Activated CD4-positive, alpha-beta memory T cell treated with anti-CD3 and anti-CD28 coated beads for 36 hours (primary cell): ENCODE data around the gene HADHB. TPM values are rescaled to one million over a fixed set of nuclear protein-coding genes. Genes with fewer than 3 reads are reported as not detected.
"Not testable (repeated sequence)": the region's sequence is repeated elsewhere in the genome, so short reads cannot be mapped to it uniquely, and the experiment has no call there.

ENCODE experiments used
- CTCF ChIA-PET: fragments of 350-600 bp; sonication (Branson Sonifier 250); formaldehyde crosslinking; loops from one replicate; lab custom pipeline; 2021; ENCODE audit warnings: antibody characterized with exemption, inconsistent platforms; lab: Charles Lee
- POLR2A ChIA-PET: fragments of 350-600 bp; sonication (Branson Sonifier 250); formaldehyde crosslinking; loops from one replicate; lab custom pipeline; 2021; ENCODE audit warnings: antibody characterized with exemption; lab: Charles Lee
- DNase-seq: peaks from one replicate; pipeline ENCODE4 v3.0.0-alpha.2; 2020
- H3K27ac Mint-ChIP-seq: one replicate; pipeline ENCODE4 v1.8.0; 2021; ENCODE audit warnings: mixed read lengths
- H3K27me3 Mint-ChIP-seq: one replicate; pipeline ENCODE4 v1.8.0; 2021; ENCODE audit warnings: mixed read lengths
- H3K36me3 Mint-ChIP-seq: one replicate; pipeline ENCODE4 v1.8.0; 2021; ENCODE audit warnings: mixed read lengths
- H3K4me1 Mint-ChIP-seq: one replicate; pipeline ENCODE4 v1.8.0; 2021; ENCODE audit warnings: low read depth, mixed read lengths
- H3K4me3 Mint-ChIP-seq: one replicate; pipeline ENCODE4 v1.8.0; 2021; ENCODE audit warnings: mild to moderate bottlenecking, mixed read lengths
- H3K9me3 Mint-ChIP-seq: one replicate; pipeline ENCODE4 v1.8.0; 2021; ENCODE audit warnings: mixed read lengths
- intact Hi-C: fragments of 100-400 bp; cut with micrococcal nuclease; formaldehyde crosslinking; loops from one replicate; pipeline ENCODE4 v1.15.1; 2023
- total RNA-seq, 2 experiments: library from RNA; stranded (reverse); gene quantifications; one replicate each; pipeline ENCODE4 v1.2.3, GENCODE V29; 2021

HADHB gene
- total RNA-seq, 2 experiments from 2014 or later, result 73.8 to 78.1 TPM

DNA sequence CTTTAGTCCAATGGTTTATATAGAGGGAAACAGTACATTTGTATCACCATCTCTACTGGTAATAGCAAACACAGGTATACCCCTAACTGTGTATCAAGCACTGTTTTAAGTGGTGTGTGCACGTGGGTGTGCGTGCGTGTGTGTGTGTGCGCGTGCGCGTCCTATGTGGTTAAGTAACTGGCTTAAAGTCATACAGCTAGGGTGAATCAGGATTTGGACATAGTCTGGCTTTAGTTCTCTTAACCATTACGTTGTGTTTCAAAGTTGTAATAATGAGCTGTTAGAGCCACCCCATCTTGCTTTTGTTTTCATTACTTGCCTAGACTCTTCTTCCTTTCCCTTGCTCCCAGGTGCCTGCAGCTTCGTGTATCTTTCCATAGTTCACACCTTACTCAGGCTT, 2.1 kb downstream of the HADHB start:
- peaks cover 10% of the 10 kb centered on the region for H3K36me3 Mint-ChIP-seq
- peak overlapping the region; percentile 9 for H3K4me3 Mint-ChIP-seq
- DNase-seq, result peak; percentile 33
- intact Hi-C loops, result loop anchor here (5.0 to 10.0 kb wide), 2 partner anchors 50 to 212 kb away; partner anchors contain the start of gene RAB10
- no peak overlapping the region for H3K27ac Mint-ChIP-seq
- H3K27me3 Mint-ChIP-seq, result no peaks in the 10 kb centered on the region
- ChIA-PET CTCF (interaction anchor here (1.5 kb wide), 1 partner anchor 83 kb away, joined by 7 read pairs; no protein-coding TSS in a partner anchor), POLR2A (no interaction called here)
- H3K9me3 Mint-ChIP-seq, result no peaks in the 10 kb centered on the region
- peaks cover 43% of the 10 kb centered on the region for H3K4me1 Mint-ChIP-seq

DNA sequence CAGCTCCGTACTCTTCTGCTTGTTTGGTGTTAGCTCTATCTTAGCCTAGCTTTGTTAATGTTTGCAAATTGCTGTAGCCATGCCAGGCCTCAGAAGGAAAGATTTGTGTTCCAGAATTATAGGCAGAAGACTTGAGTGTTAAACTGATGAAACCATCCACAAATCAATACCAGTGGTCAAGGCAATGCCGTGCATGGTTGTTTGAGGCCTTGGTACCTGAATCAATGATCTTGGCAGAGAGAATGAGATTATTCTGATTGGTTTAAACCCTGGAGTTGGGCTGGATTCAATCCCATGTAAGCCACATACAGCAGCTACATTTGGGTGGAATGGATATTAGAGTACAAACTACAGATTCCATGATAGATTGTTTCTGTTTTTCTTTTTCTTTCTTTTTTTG, 4.9 kb downstream of the HADHB start:
- no peak overlapping the region for H3K27ac Mint-ChIP-seq
- no peaks in the 10 kb centered on the region for H3K9me3 Mint-ChIP-seq
- ChIA-PET CTCF (no interaction called here), POLR2A (no interaction called here)
- no peaks in the 10 kb centered on the region for H3K27me3 Mint-ChIP-seq
- no peak for DNase-seq
- intact Hi-C loops, result loop anchor here (5.0 to 10.0 kb wide), 2 partner anchors 52 to 215 kb away; partner anchors contain the start of gene RAB10
- H3K4me3 Mint-ChIP-seq, result no peak overlapping the region
- peaks cover 6% of the 10 kb centered on the region for H3K36me3 Mint-ChIP-seq
- H3K4me1 Mint-ChIP-seq, result peaks cover 36% of the 10 kb centered on the region

DNA sequence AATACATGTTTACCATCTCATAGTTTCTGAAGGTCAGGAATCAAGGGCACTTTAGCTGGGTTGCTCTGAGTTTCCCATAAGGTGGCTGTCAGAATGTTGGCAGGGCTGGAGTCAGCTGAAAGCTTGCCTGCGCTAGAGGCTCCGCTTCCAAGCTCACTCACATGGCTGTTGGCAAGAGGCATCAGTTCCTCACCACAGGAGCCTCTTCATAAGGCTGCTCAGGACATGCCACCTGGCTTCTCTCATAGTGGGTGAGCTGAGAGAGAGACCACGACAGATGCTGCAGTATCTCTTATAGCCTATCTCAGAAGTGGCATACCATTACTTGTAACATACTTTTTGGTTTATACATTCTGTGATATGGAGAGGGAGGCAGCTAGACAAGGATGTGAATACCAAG, 7.2 kb downstream of the HADHB start:
- no peak overlapping the region for H3K27ac Mint-ChIP-seq
- DNase-seq, result no peak
- H3K27me3 Mint-ChIP-seq, result no peaks in the 10 kb centered on the region
- H3K9me3 Mint-ChIP-seq, result no peaks in the 10 kb centered on the region
- no peak overlapping the region for H3K4me3 Mint-ChIP-seq
- ChIA-PET CTCF (no interaction called here), POLR2A (no interaction called here)
- intact Hi-C loops, result no loop called here
- H3K36me3 Mint-ChIP-seq, result peaks cover 1% of the 10 kb centered on the region
- peaks cover 20% of the 10 kb centered on the region for H3K4me1 Mint-ChIP-seq

DNA sequence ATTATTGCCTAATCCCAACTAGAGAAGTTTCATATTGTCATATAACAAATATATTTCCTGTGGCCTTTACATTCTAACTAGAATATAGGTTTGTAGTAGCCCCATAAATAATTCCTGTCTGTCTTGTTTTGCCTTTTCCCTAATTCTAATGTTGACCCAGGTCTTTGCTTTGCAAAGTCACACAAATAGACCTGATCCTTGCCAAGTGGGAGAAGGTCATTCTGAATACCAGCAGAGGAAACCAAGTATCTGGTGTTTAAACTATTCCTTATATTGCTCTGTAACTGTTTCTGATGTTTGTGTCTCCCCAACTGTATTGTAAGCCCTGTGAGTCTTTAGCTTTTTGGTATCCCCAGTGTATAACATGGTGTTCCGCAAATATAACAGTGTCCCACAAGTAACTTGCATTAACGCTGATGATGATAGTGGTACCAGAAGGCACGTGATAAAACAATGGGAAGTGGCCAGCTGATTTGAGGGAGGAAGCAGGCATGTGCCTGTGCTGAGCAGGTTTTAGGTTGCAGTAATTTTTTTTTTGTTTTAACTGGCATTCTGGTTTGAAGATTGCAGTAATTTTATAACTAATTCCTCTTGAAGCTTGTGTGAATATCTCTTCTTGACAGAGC, 11.1 kb downstream of the HADHB start:
- POLR2A ChIA-PET, result no interaction called here
- intact Hi-C loops, result no loop called here
- H3K36me3 Mint-ChIP-seq, result peaks cover 19% of the 10 kb centered on the region
- no peak overlapping the region for H3K27ac Mint-ChIP-seq
- no peak for DNase-seq
- H3K27me3 Mint-ChIP-seq, result no peaks in the 10 kb centered on the region
- CTCF ChIA-PET, result no interaction called here
- H3K4me3 Mint-ChIP-seq, result no peak overlapping the region
- H3K4me1 Mint-ChIP-seq, result peaks cover 12% of the 10 kb centered on the region
- no peaks in the 10 kb centered on the region for H3K9me3 Mint-ChIP-seq

DNA sequence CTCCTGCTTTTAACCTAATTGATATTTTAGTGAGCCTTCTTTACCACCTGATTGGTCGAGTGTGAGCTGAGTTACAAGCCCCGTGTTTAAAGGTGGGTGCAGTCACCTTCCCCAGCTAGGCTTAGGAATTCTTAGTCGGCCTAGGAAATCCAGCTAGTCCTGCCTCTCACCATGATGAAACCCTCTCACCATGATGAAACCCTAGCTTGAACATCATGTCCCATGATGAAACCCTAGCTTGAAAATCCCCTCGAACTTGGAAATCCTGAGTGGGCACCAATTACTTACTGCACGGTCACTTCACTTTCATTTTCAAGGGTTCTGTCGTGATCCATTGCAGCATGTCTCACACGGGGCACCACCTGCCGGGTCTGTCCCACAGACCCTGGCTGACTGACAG, 14.1 kb downstream of the HADHB start:
- H3K4me1 Mint-ChIP-seq, intact Hi-C loops, H3K4me3 Mint-ChIP-seq, DNase-seq, H3K27me3 Mint-ChIP-seq, CTCF ChIA-PET, H3K27ac Mint-ChIP-seq, H3K9me3 Mint-ChIP-seq: not testable (repeated sequence)
- peaks cover 23% of the 10 kb centered on the region for H3K36me3 Mint-ChIP-seq
- POLR2A ChIA-PET, result interaction anchor here (0.6 kb wide), 1 partner anchor 73 kb away, joined by 4 read pairs; no protein-coding TSS in a partner anchor

DNA sequence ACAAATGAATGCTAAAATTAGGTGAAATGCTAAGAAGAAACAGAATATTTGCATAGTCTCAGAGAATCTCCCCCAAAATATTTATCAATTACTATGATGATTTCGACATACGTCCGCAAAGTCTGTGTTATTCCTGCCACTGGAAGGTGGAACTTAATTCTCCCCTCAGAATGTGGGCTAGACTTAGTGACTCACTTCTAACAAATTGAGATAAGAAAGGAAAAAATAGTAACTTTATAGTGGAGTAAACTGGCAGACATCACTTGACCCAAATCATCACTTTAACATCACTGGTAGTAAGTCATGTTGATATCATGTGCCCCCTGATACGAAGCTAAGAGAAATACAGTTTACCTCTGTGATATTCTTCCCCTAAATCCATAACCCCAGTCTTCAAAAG, 23.5 kb downstream of the HADHB start:
- ChIA-PET POLR2A (no interaction called here), CTCF (no interaction called here)
- H3K27ac Mint-ChIP-seq, result no peak overlapping the region
- peaks cover 14% of the 10 kb centered on the region for H3K4me1 Mint-ChIP-seq
- peaks cover 14% of the 10 kb centered on the region for H3K36me3 Mint-ChIP-seq
- intact Hi-C loops, result no loop called here
- DNase-seq, result no peak
- no peaks in the 10 kb centered on the region for H3K9me3 Mint-ChIP-seq
- no peaks in the 10 kb centered on the region for H3K27me3 Mint-ChIP-seq
- H3K4me3 Mint-ChIP-seq, result no peak overlapping the region

DNA sequence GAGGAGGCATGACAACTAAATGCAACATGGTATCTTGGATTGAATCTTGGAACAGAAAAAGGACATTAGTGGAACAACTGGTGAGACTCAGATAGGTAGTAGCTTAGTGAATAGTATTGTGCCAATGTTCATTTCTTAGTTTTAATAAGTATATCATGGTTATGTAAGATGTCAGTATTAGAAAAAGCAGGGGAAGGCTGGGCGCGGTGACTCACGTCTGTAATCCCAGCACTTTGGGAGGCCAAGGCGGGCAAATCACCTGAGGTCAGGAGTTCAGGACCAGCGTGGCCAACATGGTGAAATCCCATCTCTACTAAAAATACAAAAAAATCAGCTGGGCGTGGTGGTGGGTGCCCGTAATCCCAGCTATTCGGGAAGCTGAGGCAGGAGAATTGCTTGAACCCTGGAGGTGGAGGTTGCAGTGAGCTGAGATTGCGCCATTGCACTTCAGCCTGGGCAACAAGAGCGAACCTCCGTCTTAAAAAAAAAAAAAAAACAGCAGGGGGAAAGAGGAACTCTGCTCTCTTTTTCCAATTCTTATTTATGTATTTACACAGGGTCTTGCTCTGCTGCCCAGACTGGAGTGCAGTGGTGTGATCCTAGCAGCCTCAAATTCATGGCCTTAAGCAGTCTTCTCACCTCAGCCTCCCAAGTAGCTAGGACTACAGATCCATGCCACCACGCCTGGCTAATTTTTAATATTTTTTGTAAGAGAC, 24.1 kb downstream of the HADHB start:
- CTCF ChIA-PET, DNase-seq, H3K27ac Mint-ChIP-seq, H3K27me3 Mint-ChIP-seq, H3K4me3 Mint-ChIP-seq, H3K9me3 Mint-ChIP-seq, POLR2A ChIA-PET, intact Hi-C loops: not testable (repeated sequence)
- peaks cover 13% of the 10 kb centered on the region for H3K36me3 Mint-ChIP-seq
- H3K4me1 Mint-ChIP-seq, result peaks cover 17% of the 10 kb centered on the region

DNA sequence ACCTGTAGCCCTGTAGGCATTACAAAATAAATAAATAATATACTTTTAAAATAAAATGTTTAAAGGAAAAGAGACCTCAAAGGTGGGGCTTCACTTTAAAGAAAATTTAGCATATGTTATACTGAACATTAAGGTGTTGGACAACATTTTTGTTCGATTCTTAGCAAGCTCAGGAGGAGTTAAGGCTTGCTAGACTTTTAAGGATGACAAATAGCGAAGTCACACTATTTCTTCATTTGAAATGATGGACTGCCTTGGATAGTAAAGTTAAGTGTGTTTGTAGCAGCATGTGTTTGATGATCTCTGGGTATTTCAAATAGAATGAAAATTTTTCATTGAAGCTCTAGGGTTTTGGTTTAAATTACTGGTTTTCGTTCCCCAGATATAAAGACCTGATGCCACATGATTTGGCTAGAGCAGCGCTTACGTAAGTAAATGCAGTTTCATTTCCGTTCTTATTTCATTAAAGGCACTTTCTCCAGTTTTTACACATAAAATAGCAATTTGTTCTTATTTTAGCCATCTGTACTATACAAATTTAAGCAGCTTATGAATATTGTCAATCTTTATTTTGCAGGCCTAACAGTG, 24.9 kb downstream of the HADHB start:
- Mint-ChIP-seq H3K27ac (no peak overlapping the region), H3K36me3 (peaks cover 11% of the 10 kb centered on the region), H3K27me3 (no peaks in the 10 kb centered on the region), H3K9me3 (no peaks in the 10 kb centered on the region), H3K4me3 (no peak overlapping the region), H3K4me1 (peaks cover 17% of the 10 kb centered on the region)
- intact Hi-C loops, result no loop called here
- CTCF ChIA-PET, result no interaction called here
- POLR2A ChIA-PET, result interaction anchor here (0.6 kb wide), 1 partner anchor 768 kb away, joined by 3 read pairs; no protein-coding TSS in a partner anchor
- no peak for DNase-seq

DNA sequence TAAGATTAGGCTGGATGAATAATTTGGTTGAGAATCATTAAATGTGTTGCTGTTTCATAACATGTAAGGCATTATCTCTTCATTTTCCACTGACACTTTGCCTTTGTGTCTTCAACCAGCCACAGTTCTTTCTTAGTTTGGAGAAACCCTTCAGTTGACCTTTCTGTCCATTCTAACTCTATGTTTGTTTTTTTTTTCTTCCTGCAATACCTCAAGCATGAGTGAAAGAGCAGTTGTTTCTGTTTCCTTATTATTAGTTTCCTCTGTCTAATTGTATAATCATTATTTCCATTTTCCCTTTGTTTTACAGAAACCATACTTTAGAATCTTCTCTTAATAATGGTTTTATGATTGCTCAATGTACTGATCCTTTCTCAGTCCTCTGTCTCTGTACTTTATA, 25.6 kb downstream of the HADHB start:
- Mint-ChIP-seq H3K36me3 (peaks cover 11% of the 10 kb centered on the region), H3K9me3 (no peaks in the 10 kb centered on the region), H3K27me3 (no peaks in the 10 kb centered on the region), H3K4me3 (no peak overlapping the region), H3K27ac (peak overlapping the region; percentile 59), H3K4me1 (peaks cover 17% of the 10 kb centered on the region)
- intact Hi-C loops, result no loop called here
- no peak for DNase-seq
- POLR2A ChIA-PET, result interaction anchor here (0.6 to 0.9 kb wide), 2 partner anchors 10 to 769 kb away, joined by 3 read pairs; no protein-coding TSS in a partner anchor
- CTCF ChIA-PET, result no interaction called here

DNA sequence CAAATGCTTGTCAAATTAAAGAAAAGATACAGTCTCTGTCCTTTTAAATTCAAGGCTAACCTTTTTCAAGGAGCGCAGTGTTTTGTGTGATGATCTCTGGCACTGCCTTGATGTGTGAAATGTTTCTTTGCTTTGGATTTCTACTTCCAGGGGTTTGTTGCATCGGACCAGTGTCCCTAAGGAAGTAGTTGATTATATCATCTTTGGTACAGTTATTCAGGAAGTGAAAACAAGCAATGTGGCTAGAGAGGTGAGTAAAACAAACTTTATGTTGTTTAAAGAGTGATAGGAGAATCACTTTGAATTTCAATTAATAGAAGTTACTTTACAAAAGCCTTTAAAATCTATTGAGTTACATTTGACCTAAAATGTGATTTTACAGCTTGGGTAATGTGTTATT, 28.8 kb downstream of the HADHB start:
- H3K4me1 Mint-ChIP-seq, result peaks cover 16% of the 10 kb centered on the region
- POLR2A ChIA-PET, result no interaction called here
- H3K27ac Mint-ChIP-seq, result no peak overlapping the region
- CTCF ChIA-PET, result interaction anchor here (0.6 kb wide), 1 partner anchor 73 kb away, joined by 3 read pairs; no protein-coding TSS in a partner anchor
- H3K36me3 Mint-ChIP-seq, result peaks cover 16% of the 10 kb centered on the region
- intact Hi-C loops, result no loop called here
- no peak for DNase-seq
- H3K9me3 Mint-ChIP-seq, result no peaks in the 10 kb centered on the region
- no peak overlapping the region for H3K4me3 Mint-ChIP-seq
- H3K27me3 Mint-ChIP-seq, result no peaks in the 10 kb centered on the region

DNA sequence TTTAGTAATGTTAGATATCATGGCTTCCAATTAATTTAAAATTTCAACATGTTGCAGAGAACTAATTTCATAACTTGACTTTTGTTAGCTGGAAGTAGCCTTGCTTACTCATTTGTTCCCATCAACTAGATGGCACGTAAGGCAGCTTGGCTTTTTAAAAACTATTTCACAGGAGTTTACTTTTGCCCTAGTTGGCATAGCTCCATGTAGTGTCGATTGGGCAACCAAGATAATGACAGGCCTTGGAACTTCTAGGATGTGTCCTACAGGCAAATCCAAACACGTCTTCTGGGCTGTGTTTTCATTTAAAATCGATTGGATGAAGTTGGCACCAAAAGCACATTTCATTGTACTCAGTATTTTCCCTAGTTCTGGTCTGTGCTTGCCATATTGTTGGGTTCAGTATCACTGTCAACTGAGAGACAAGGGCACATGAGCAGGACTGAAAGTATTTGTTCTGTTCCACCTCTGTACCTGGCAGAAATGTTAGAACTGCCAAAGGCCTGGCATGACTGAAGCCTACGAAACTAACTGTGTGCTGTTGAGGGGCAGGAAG, 29.4 kb downstream of the HADHB start:
- H3K4me1 Mint-ChIP-seq, result peaks cover 14% of the 10 kb centered on the region
- H3K36me3 Mint-ChIP-seq, result peaks cover 22% of the 10 kb centered on the region
- ChIA-PET CTCF (interaction anchor here (0.6 kb wide), 2 partner anchors 73 to 349 kb away, joined by 3 read pairs; no protein-coding TSS in a partner anchor), POLR2A (no interaction called here)
- no peak overlapping the region for H3K27ac Mint-ChIP-seq
- no peaks in the 10 kb centered on the region for H3K9me3 Mint-ChIP-seq
- no peak for DNase-seq
- H3K4me3 Mint-ChIP-seq, result no peak overlapping the region
- intact Hi-C loops, result no loop called here
- no peaks in the 10 kb centered on the region for H3K27me3 Mint-ChIP-seq
